H7 (cell line): ENCODE results near the gene KRTAP21-2. TPM values are rescaled to one million over a fixed set of nuclear protein-coding genes. Genes with fewer than 3 reads are reported as not detected.

Source experiments
- DNase-seq: peaks from one replicate; pipeline ENCODE4 v3.0.0; 2012
- H3K27me3 ChIP-seq: 2 replicates; pipeline ENCODE4 v1.6.0; 2011; ENCODE audit warnings: mild to moderate bottlenecking, low read length; ENCODE audit not compliant: control insufficient read depth, insufficient read depth
- H3K36me3 ChIP-seq: replicated peaks from 2 replicates; pipeline ENCODE4 v1.5.1; 2011; ENCODE audit warnings: low read length; ENCODE audit not compliant: control insufficient read depth, insufficient read depth
- H3K4me3 ChIP-seq: 2 replicates; pipeline ENCODE4 v1.5.1; 2011; ENCODE audit warnings: low read depth, mild to moderate bottlenecking, control low read depth, low read length, moderate library complexity; ENCODE audit not compliant: insufficient read depth
- total RNA-seq: library from RNA; depleted of rRNA; stranded (reverse); fragments of >200 nt; shearing (Covaris generic); gene quantifications from 2 replicates; pipeline ENCODE4 v1.2.3, GENCODE V29; 2014; rRNA removed

KRTAP21-2 gene
- total RNA-seq, 1 experiment from 2014 or later: not detected

DNA sequence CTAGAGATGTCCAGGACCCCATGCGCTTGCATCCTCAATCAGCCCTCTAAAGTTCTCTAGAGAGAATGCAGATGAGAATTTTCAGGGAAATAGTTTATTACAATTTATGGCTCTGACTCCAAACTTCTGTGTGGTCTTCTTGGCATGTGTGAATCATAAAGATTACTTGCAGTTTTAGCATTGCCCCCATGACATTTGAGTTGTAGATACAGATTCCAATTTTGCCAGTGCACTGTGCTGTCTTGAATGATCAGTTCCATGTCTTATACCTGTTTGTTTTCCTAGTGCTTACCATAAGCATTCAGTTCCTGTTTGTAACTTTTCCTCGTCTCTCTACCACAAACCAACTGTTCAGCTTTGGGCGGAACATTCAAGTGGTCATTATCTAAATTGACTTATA, 33.3 kb downstream of the KRTAP21-2 start:
- H3K36me3 ChIP-seq: no peaks in the 10 kb centered on the region
- H3K4me3 ChIP-seq: no peak overlapping the region
- no peaks in the 10 kb centered on the region for H3K27me3 ChIP-seq
- no peak for DNase-seq

- no peak overlapping the region for H3K4me3 ChIP-seq
- no peaks in the 10 kb centered on the region for H3K27me3 ChIP-seq
- DNase-seq: no peak
- H3K36me3 ChIP-seq: no peaks in the 10 kb centered on the region
Measured at GRCh38 chr21:30710499-30710898, 36.6 kb downstream of the KRTAP21-2 start.

GRCh38 chr21:30707409-30707808, 39.6 kb downstream of the KRTAP21-2 start:
- no peak overlapping the region for H3K4me3 ChIP-seq
- H3K36me3 ChIP-seq: no peaks in the 10 kb centered on the region
- DNase-seq: no peak
- H3K27me3 ChIP-seq: no peaks in the 10 kb centered on the region

Other genes with a start within 250 kb of the KRTAP21-2 start
- gene KRTAP19-5, start 245.1 kb downstream of the KRTAP21-2 start, total RNA-seq: not detected in 2 replicates
- gene KRTAP19-6, start 205.4 kb downstream of the KRTAP21-2 start, total RNA-seq: not detected in 2 replicates
- gene KRTAP19-7, start 185.9 kb downstream of the KRTAP21-2 start, total RNA-seq: not detected in 2 replicates
- not detected in 2 replicates for gene KRTAP22-2, start 156.9 kb downstream of the KRTAP21-2 start, total RNA-seq
- not detected in 2 replicates for gene KRTAP6-3, start 154.8 kb downstream of the KRTAP21-2 start, total RNA-seq
- gene KRTAP6-2, start 148.4 kb downstream of the KRTAP21-2 start, total RNA-seq: not detected in 2 replicates
- not detected in 2 replicates for gene KRTAP22-1, start 146.2 kb downstream of the KRTAP21-2 start, total RNA-seq
- gene KRTAP6-1, start 133.3 kb downstream of the KRTAP21-2 start, total RNA-seq: not detected in 2 replicates
- not detected in 2 replicates for gene KRTAP20-1, start 130.8 kb downstream of the KRTAP21-2 start, total RNA-seq
- gene KRTAP20-4, start 126.6 kb downstream of the KRTAP21-2 start, total RNA-seq: not detected in 2 replicates
- gene KRTAP20-2, start 112.1 kb downstream of the KRTAP21-2 start, total RNA-seq: not detected in 2 replicates
- not detected in 2 replicates for gene KRTAP20-3, start 104.4 kb downstream of the KRTAP21-2 start, total RNA-seq
- not detected in 2 replicates for gene KRTAP21-3, start 28.5 kb downstream of the KRTAP21-2 start, total RNA-seq
- not detected in 2 replicates for gene KRTAP21-1, start 8.2 kb upstream of the KRTAP21-2 start, total RNA-seq
- gene KRTAP8-1, start 66.0 kb upstream of the KRTAP21-2 start, total RNA-seq: not detected in 2 replicates
- gene KRTAP7-1, start 82.5 kb upstream of the KRTAP21-2 start, total RNA-seq: not detected in 2 replicates
- gene KRTAP11-1, start 134.3 kb upstream of the KRTAP21-2 start, total RNA-seq: not detected in 2 replicates